HEK293 (cell line): Measurements from ENCODE around the gene ZNF608.
A peak's percentile ranks its signal among the peaks of the same experiment; 100 is the strongest.

Experiments
- CTCF ChIA-PET: fragments of 350-600 bp; formaldehyde crosslinking; extraction: SDS; loops from one replicate; lab custom pipeline; 2021; ENCODE audit warnings: antibody characterized with exemption; lab: Yijun Ruan, JAX
- POLR2A ChIA-PET: fragments of 300-600 bp; formaldehyde crosslinking; extraction: SDS; loops from one replicate; lab custom pipeline; 2020; ENCODE audit warnings: antibody characterized with exemption, inconsistent platforms; lab: Yijun Ruan, JAX
- H3K27ac ChIP-seq: fragments of 200-500 bp; sonication (Bioruptor generic); 2 replicates; pipeline ENCODE4 v1.5.1; 2014; ENCODE audit warnings: low read depth, low read length, control low read depth, inconsistent platforms; ENCODE audit errors: extremely low read depth
- H3K36me3 ChIP-seq, 2 experiments: fragments of 200-500 bp in 1 of 2; sonication (Bioruptor generic) in 1 of 2; 1 replicate in 1 of 2; 2 replicates in 1 of 2; pipeline ENCODE4 v1.5.1; 2014 to 2017; ENCODE audit warnings: inconsistent platforms in 2 of 2, low read length in 2 of 2; ENCODE audit not compliant: control insufficient read depth in 2 of 2, insufficient read depth in 1 of 2
- H3K4me1 ChIP-seq: fragments of 200-500 bp; sonication (Bioruptor generic); 2 replicates; pipeline ENCODE4 v1.5.1; 2014; ENCODE audit warnings: mild to moderate bottlenecking, low read length, inconsistent platforms; ENCODE audit not compliant: control insufficient read depth, insufficient read depth
- H3K4me3 ChIP-seq: 2 replicates; pipeline ENCODE4 v1.5.1; 2011; ENCODE audit warnings: low read depth, mild to moderate bottlenecking, control low read depth, low read length, moderate library complexity
- H3K9me3 ChIP-seq: fragments of 200-500 bp; sonication (Bioruptor generic); 2 replicates; pipeline ENCODE4 v1.5.1; 2014; ENCODE audit warnings: low read depth, low read length, inconsistent platforms; ENCODE audit not compliant: control insufficient read depth, insufficient read depth
- GFI1B ChIP-seq: fragments of 450-650 bp; formaldehyde crosslinking; IDR thresholded peaks from 2 replicates; pipeline ENCODE4 v1.5.1; 2016; ENCODE audit warnings: missing biosample characterization, missing genetic modification characterization
- GLI2 ChIP-seq: fragments of 450-650 bp; formaldehyde crosslinking; IDR thresholded peaks from 2 replicates; pipeline ENCODE4; 2017; ENCODE audit warnings: missing biosample characterization, missing genetic modification characterization, low read depth, borderline replicate concordance
- IKZF3 ChIP-seq: fragments of 450-650 bp; IDR thresholded peaks from 2 replicates; pipeline ENCODE4 v1.5.0; 2018; ENCODE audit warnings: missing biosample characterization, mild to moderate bottlenecking, missing genetic modification characterization, moderate library complexity
- OSR2 ChIP-seq: fragments of 450-650 bp; formaldehyde crosslinking; IDR thresholded peaks from 2 replicates; pipeline ENCODE4 v1.5.1; 2016; ENCODE audit warnings: missing biosample characterization, missing genetic modification characterization
- PRDM6 ChIP-seq: fragments of 450-650 bp; formaldehyde crosslinking; IDR thresholded peaks from 2 replicates; pipeline ENCODE4 v1.5.1; 2017; ENCODE audit warnings: missing biosample characterization, missing genetic modification characterization
- WT1 ChIP-seq: fragments of 450-650 bp; formaldehyde crosslinking; IDR thresholded peaks from 2 replicates; pipeline ENCODE4 v1.5.1; 2016; ENCODE audit warnings: missing biosample characterization, missing genetic modification characterization
- ZBTB21 ChIP-seq: fragments of 450-650 bp; formaldehyde crosslinking; IDR thresholded peaks from 2 replicates; pipeline ENCODE4 v1.5.1; 2017; ENCODE audit warnings: missing biosample characterization, missing genetic modification characterization
- ZBTB48 ChIP-seq: fragments of 450-650 bp; formaldehyde crosslinking; IDR thresholded peaks from 2 replicates; pipeline ENCODE4 v1.5.1; 2016; ENCODE audit warnings: missing biosample characterization, missing genetic modification characterization
- ZBTB8A ChIP-seq: fragments of 450-650 bp; formaldehyde crosslinking; IDR thresholded peaks from 2 replicates; pipeline ENCODE4 v1.5.1; 2016; ENCODE audit warnings: missing biosample characterization, missing genetic modification characterization
- ZFP37 ChIP-seq: fragments of 450-650 bp; formaldehyde crosslinking; IDR thresholded peaks from 2 replicates; pipeline ENCODE4 v1.5.1; 2016; ENCODE audit warnings: missing biosample characterization, missing genetic modification characterization
- ZFP69B ChIP-seq: fragments of 450-650 bp; formaldehyde crosslinking; IDR thresholded peaks from 2 replicates; pipeline ENCODE4 v1.5.1; 2016; ENCODE audit warnings: missing biosample characterization, missing genetic modification characterization
- ZNF114 ChIP-seq: fragments of 450-650 bp; formaldehyde crosslinking; IDR thresholded peaks from 2 replicates; pipeline ENCODE4 v1.5.0; 2017; ENCODE audit warnings: missing biosample characterization, missing genetic modification characterization
- ZNF133 ChIP-seq: fragments of 450-650 bp; formaldehyde crosslinking; IDR thresholded peaks from 2 replicates; pipeline ENCODE4 v1.5.1; 2016; ENCODE audit warnings: missing biosample characterization, missing genetic modification characterization
- ZNF302 ChIP-seq: fragments of 450-650 bp; formaldehyde crosslinking; IDR thresholded peaks from 2 replicates; pipeline ENCODE4 v1.5.1; 2016; ENCODE audit warnings: missing biosample characterization, missing genetic modification characterization, low read depth
- ZNF366 ChIP-seq: fragments of 450-650 bp; formaldehyde crosslinking; conservative IDR thresholded peaks from 2 replicates; pipeline ENCODE4 v1.5.1; 2016; ENCODE audit warnings: missing biosample characterization, missing genetic modification characterization
- ZNF394 ChIP-seq: fragments of 450-650 bp; formaldehyde crosslinking; IDR thresholded peaks from 2 replicates; pipeline ENCODE4 v1.5.1; 2016; ENCODE audit warnings: missing biosample characterization, missing genetic modification characterization, mild to moderate bottlenecking, moderate library complexity, borderline replicate concordance
- ZNF426 ChIP-seq: fragments of 450-650 bp; formaldehyde crosslinking; IDR thresholded peaks from 2 replicates; pipeline ENCODE4 v1.5.1; 2017; ENCODE audit warnings: missing biosample characterization, missing genetic modification characterization, mild to moderate bottlenecking, inconsistent platforms, moderate library complexity
- ZNF449 ChIP-seq: fragments of 450-650 bp; formaldehyde crosslinking; IDR thresholded peaks from 2 replicates; pipeline ENCODE4 v1.5.1; 2017; ENCODE audit warnings: missing biosample characterization, mild to moderate bottlenecking, missing genetic modification characterization, moderate library complexity
- ZNF777 ChIP-seq: fragments of 450-650 bp; formaldehyde crosslinking; IDR thresholded peaks from 2 replicates; pipeline ENCODE4 v1.5.1; 2017; ENCODE audit warnings: missing biosample characterization, missing genetic modification characterization, borderline replicate concordance
- ZNF792 ChIP-seq: fragments of 450-650 bp; formaldehyde crosslinking; IDR thresholded peaks from 2 replicates; pipeline ENCODE4 v1.5.1; 2016; ENCODE audit warnings: missing biosample characterization, missing genetic modification characterization
- TF ChIP-seq, protein P1 (sequence below): fragments of 450-650 bp; formaldehyde crosslinking; IDR thresholded peaks from 2 replicates; pipeline ENCODE4 v1.5.1; 2016; ENCODE audit warnings: missing biosample characterization, missing genetic modification characterization
- TF ChIP-seq, protein P2 (sequence below): fragments of 450-650 bp; formaldehyde crosslinking; IDR thresholded peaks from 2 replicates; pipeline ENCODE4 v1.5.1; 2016; ENCODE audit warnings: missing biosample characterization, missing genetic modification characterization, borderline replicate concordance

Gene ZNF608

GRCh38 chr5:124751031-124751430 is 4.6 kb upstream of the ZNF608 start:
- no peaks in the 10 kb centered on the region for H3K9me3 ChIP-seq
- no peak overlapping the region for H3K4me3 ChIP-seq
- H3K4me1 ChIP-seq = peaks cover 44% of the 10 kb centered on the region
- no peak for TF ChIP-seq GLI2 (tag by site-specific recombination)
- TF ChIP-seq ZNF426 (tag by site-specific recombination) = no peak
- no peak for TF ChIP-seq ZNF777 (tag by site-specific recombination)
- TF ChIP-seq ZNF302 (tag by site-specific recombination) = no peak
- TF ChIP-seq ZNF792 (tag by site-specific recombination) = no peak
- POLR2A ChIA-PET = interaction anchor here (0.7 kb wide), 1 partner anchor 384 kb away, joined by 4 read pairs; no protein-coding TSS in a partner anchor
- no peaks in the 10 kb centered on the region for H3K36me3 ChIP-seq
- H3K27ac ChIP-seq = peak overlapping the region; percentile 14; the same call in 1 of the 2 replicates
- CTCF ChIA-PET = interaction anchor here (0.6 kb wide), 1 partner anchor 11 kb away, joined by 5 read pairs; no protein-coding TSS in a partner anchor

DNA sequence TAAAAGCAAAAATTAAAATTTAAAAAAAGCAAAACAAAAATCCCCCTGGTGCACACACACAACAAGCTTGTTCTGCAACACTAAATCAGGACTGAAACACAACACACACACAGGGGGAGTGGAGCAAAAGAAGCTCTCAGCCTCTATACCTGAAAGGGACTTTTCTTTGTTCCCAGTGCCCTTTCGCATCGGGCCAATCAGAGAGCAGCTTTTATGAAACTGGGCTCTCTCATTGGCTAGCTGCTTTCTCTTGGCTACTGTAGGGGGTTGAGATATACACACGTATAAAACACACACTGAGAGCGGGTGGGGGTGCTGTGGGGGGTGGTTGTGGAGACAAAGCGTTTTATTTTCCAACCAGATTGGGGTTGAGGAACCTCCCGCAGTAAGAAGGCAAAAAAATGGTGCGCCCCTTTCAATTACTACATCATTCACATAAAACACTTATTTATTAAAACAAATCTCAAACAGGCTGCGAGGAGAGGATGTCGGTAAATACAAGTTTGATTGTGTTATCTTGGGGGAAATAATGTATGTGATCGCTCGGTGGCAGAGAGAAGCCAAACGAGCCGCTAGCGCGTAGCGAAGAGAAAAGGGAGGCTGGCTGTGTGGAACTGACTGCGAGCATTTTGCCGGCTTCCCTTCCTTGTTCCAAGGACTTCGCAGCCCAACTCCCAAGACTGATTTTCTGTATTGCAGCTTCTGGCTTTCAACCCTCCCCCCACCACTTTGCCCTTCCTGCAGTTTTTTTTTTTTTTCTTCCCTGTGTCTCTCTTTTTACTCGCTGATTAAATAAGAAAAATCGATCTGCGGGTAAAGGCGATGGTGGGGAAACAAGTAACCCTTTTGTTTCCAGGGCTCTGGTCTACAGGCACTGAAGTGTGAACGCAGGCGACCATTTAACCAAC is 2.5 kb upstream of the ZNF608 start:
- H3K27ac ChIP-seq = peak overlapping the region; percentile 99
- H3K4me1 ChIP-seq = peaks cover 29% of the 10 kb centered on the region
- H3K36me3 ChIP-seq = no peaks in the 10 kb centered on the region
- H3K9me3 ChIP-seq = no peaks in the 10 kb centered on the region
- ChIA-PET CTCF (interaction anchor here (0.5 to 0.9 kb wide), 6 partner anchors 84 to 1405 kb away, joined by 3 to 7 read pairs (median 4); no protein-coding TSS in a partner anchor), POLR2A (interaction anchor here (0.6 to 3.5 kb wide), 23 partner anchors 10 to 661 kb away, joined by 3 to 19 read pairs (median 4); no protein-coding TSS in a partner anchor)
- peak overlapping the region; percentile 82 for H3K4me3 ChIP-seq
- TF ChIP-seq GFI1B (0 out of 2 replicates have a peak, but pooled peaks have one; percentile 8), ZNF449 (tag by site-specific recombination) (peak; percentile 83), ZNF394 (peak; percentile 53; the same call in 1 of the 2 replicates), ZNF366 (tag by site-specific recombination) (peak; percentile 69), IKZF3 (tag by site-specific recombination) (peak; percentile 78), ZFP69B (tag by site-specific recombination) (peak; percentile 39; the same call in 1 of the 2 replicates), PRDM6 (tag by site-specific recombination) (peak; percentile 96), ZFP37 (peak; percentile 45; the same call in 1 of the 2 replicates), ZBTB8A (tag by site-specific recombination) (peak; percentile 76), ZBTB21 (tag by site-specific recombination) (peak; percentile 39; the same call in 1 of the 2 replicates), WT1 (peak; percentile 54; the same call in 1 of the 2 replicates), ZNF114 (tag by site-specific recombination) (no peak), ZBTB48 (tag by site-specific recombination) (peak; percentile 62), OSR2 (tag by site-specific recombination) (peak; percentile 90), ZNF133 (tag by site-specific recombination) (no peak)
- TF ChIP-seq, protein P1, sequence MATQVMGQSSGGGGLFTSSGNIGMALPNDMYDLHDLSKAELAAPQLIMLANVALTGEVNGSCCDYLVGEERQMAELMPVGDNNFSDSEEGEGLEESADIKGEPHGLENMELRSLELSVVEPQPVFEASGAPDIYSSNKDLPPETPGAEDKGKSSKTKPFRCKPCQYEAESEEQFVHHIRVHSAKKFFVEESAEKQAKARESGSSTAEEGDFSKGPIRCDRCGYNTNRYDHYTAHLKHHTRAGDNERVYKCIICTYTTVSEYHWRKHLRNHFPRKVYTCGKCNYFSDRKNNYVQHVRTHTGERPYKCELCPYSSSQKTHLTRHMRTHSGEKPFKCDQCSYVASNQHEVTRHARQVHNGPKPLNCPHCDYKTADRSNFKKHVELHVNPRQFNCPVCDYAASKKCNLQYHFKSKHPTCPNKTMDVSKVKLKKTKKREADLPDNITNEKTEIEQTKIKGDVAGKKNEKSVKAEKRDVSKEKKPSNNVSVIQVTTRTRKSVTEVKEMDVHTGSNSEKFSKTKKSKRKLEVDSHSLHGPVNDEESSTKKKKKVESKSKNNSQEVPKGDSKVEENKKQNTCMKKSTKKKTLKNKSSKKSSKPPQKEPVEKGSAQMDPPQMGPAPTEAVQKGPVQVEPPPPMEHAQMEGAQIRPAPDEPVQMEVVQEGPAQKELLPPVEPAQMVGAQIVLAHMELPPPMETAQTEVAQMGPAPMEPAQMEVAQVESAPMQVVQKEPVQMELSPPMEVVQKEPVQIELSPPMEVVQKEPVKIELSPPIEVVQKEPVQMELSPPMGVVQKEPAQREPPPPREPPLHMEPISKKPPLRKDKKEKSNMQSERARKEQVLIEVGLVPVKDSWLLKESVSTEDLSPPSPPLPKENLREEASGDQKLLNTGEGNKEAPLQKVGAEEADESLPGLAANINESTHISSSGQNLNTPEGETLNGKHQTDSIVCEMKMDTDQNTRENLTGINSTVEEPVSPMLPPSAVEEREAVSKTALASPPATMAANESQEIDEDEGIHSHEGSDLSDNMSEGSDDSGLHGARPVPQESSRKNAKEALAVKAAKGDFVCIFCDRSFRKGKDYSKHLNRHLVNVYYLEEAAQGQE (tag by site-specific recombination) = peak; percentile 42; the same call in 1 of the 2 replicates
- TF ChIP-seq, protein P2, sequence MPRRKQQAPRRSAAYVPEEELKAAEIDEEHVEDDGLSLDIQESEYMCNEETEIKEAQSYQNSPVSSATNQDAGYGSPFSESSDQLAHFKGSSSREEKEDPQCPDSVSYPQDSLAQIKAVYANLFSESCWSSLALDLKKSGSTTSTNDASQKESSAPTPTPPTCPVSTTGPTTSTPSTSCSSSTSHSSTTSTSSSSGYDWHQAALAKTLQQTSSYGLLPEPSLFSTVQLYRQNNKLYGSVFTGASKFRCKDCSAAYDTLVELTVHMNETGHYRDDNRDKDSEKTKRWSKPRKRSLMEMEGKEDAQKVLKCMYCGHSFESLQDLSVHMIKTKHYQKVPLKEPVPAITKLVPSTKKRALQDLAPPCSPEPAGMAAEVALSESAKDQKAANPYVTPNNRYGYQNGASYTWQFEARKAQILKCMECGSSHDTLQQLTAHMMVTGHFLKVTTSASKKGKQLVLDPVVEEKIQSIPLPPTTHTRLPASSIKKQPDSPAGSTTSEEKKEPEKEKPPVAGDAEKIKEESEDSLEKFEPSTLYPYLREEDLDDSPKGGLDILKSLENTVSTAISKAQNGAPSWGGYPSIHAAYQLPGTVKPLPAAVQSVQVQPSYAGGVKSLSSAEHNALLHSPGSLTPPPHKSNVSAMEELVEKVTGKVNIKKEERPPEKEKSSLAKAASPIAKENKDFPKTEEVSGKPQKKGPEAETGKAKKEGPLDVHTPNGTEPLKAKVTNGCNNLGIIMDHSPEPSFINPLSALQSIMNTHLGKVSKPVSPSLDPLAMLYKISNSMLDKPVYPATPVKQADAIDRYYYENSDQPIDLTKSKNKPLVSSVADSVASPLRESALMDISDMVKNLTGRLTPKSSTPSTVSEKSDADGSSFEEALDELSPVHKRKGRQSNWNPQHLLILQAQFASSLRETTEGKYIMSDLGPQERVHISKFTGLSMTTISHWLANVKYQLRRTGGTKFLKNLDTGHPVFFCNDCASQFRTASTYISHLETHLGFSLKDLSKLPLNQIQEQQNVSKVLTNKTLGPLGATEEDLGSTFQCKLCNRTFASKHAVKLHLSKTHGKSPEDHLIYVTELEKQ = 0 out of 2 replicates have a peak, but pooled peaks have one; percentile 56
